Ectodermal cell (in vitro differentiated cells): Measurements from ENCODE around the gene HEXIM2. TPM values are rescaled to one million over a fixed set of nuclear protein-coding genes. Genes with fewer than 3 reads are reported as not detected.

Experiments used
- H3K27ac ChIP-seq: 2 replicates; pipeline ENCODE4 v1.7.0; 2013; ENCODE audit warnings: mild to moderate bottlenecking, low read depth, low read length; ENCODE audit not compliant: insufficient read depth, poor library complexity, severe bottlenecking
- H3K27me3 ChIP-seq: 2 replicates; pipeline ENCODE4 v1.7.0; 2013; ENCODE audit warnings: mild to moderate bottlenecking, low read length; ENCODE audit not compliant: insufficient read depth, control insufficient read depth, poor library complexity, severe bottlenecking
- H3K36me3 ChIP-seq: one replicate; pipeline ENCODE4 v1.7.0; 2013; ENCODE audit warnings: low read length; ENCODE audit not compliant: control insufficient read depth, insufficient read depth
- H3K4me1 ChIP-seq: one replicate; pipeline ENCODE4 v1.7.0; 2013; ENCODE audit warnings: low read length; ENCODE audit not compliant: control insufficient read depth, insufficient read depth
- H3K4me3 ChIP-seq: 2 replicates; pipeline ENCODE4 v1.7.0; 2013; ENCODE audit warnings: low read depth, low read length, control low read depth; ENCODE audit not compliant: insufficient read depth
- H3K9me3 ChIP-seq: 2 replicates; pipeline ENCODE4 v1.7.0; 2013; ENCODE audit warnings: mild to moderate bottlenecking, low read length, moderate library complexity; ENCODE audit not compliant: control insufficient read depth
- WGBS, 2 experiments: methylation state at CpG; one replicate each; pipeline ENCODE4 v1.1.7; 2013; ENCODE audit warnings: missing lambda C conversion rate in 2 of 2; 5-methylcytosine and 5-hydroxymethylcytosine counted together
- polyA plus RNA-seq, 4 experiments: library from polyadenylated mRNA; stranded (reverse); fragments of 50-300 nt; gene quantifications; one replicate each; pipeline ENCODE4 v1.2.3, GENCODE V29; 2013

The HEXIM2 gene, protein sequence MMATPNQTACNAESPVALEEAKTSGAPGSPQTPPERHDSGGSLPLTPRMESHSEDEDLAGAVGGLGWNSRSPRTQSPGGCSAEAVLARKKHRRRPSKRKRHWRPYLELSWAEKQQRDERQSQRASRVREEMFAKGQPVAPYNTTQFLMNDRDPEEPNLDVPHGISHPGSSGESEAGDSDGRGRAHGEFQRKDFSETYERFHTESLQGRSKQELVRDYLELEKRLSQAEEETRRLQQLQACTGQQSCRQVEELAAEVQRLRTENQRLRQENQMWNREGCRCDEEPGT
- 14.2 TPM for polyA plus RNA-seq (2013, experiment 1 of 4)
- polyA plus RNA-seq (2013, experiment 2 of 4): 14.3 TPM
- polyA plus RNA-seq (2013, experiment 3 of 4): 11.9 TPM
- 9.7 TPM for polyA plus RNA-seq (2013, experiment 4 of 4)

DNA sequence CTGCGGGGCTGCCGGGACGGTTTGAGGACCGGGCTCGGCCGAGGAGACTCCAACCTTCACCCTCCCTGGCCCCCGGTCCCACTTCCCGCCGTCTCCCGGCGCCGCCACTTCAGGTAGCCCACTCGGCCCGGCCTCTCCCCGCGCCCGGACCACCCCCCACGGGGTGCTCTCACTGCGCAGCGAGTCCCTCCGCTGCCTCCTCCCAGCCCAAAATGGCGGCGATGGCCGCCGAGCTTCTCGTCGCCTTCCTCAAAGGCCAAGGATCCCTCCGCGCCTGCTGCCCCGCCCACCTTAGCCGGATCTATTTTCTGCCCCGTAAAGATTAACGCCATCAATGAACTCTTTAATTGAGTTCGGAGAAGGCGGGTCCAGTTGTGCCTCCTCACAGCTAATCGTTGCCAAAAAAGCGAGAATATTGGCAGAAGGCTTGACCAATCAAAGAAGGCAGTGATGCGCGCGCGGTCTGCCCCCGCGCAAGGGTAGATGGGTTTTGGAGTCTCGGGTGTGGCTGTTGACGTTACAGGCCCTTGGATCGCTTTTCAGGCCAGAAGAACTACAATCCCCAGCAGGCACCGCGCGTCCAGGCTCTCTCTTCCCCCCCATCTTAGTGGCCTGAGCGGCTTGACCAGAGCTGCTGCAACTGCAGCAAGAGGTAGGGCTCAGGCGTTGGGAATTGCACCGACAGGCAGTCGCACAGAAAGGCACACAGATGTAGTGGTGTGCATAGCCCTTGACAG is at the start of gene HEXIM2:
TSS of gene HEXIM2 (plus strand) at position 588 of the 737 bp plus-strand sequence. CDS start 919 bp downstream, outside the sequence.
- Histone ChIP-seq H3K27ac (peak within 1 kb of the TSS; percentile 98), H3K4me3 (peak within 1 kb of the TSS; percentile 89), H3K27me3 (no peaks in the 10 kb centered on the region), H3K4me1 (peaks cover 9% of the 10 kb centered on the region), H3K36me3 (peaks cover 3% of the 10 kb centered on the region), H3K9me3 (no peaks in the 10 kb centered on the region)
- WGBS, 2 experiments: 0 to 1% methylated on average over 53 of the region's 53 CpGs

DNA sequence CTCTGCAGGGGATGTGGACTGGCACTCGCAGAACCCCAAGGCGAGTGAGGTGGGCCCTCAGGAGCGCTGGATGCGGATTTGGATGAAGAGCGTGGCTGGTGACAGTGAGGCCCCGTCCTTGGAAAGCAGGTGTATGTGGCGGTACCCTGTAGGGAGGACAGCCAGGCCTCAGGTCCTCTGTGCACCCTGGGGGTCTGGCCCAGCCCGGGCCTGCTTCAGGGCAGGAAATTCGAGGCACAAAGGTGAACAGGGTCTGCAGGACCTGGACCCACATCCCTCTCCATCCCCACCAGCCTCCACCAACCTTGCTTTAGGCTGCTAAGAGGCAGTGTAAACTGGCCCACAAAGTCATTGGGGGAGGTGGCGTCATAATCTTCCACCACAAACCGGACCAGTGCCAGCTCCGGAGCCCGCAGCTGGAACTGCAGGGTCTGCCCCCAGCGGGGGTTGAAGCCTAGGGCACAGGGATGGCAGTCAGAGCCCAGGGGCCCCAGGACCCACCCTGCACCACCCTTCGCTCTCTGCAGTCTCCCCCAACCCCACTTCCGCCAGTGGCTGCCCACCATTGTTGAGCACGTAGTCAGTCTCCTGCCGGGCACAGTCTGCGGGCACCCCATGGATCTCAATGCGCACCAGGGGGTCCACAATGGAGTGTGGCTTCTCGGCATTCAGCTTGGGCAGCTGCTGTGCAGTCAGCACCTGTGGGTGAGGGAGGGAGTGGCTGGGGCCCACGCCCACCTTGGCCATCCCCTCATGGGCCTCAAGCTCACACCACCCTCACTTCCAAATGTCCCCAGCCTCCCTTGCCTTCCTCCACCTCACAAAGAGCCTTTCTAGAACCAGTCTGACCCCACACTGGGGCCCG is 48.9 kb upstream of the HEXIM2 start:
- Histone ChIP-seq H3K36me3 (peaks cover 8% of the 10 kb centered on the region), H3K27me3 (no peaks in the 10 kb centered on the region), H3K4me1 (no peaks in the 10 kb centered on the region), H3K9me3 (no peaks in the 10 kb centered on the region), H3K27ac (no peak overlapping the region), H3K4me3 (no peak overlapping the region)
- whole genome bisulfite sequencing, 2 experiments: 90 to 91% methylated on average over 23 of the region's 23 CpGs

- H3K27me3 ChIP-seq: no peaks in the 10 kb centered on the region
- 90 to 93% methylated on average over 9 of the region's 9 CpGs for WGBS, 2 experiments
- no peak overlapping the region for H3K4me3 ChIP-seq
- H3K27ac ChIP-seq: no peak overlapping the region
- no peaks in the 10 kb centered on the region for H3K9me3 ChIP-seq
- H3K36me3 ChIP-seq: peaks cover 2% of the 10 kb centered on the region
- H3K4me1 ChIP-seq: no peaks in the 10 kb centered on the region
Measured at GRCh38 chr17:45113424-45113754, 48.3 kb upstream of the HEXIM2 start.

DNA sequence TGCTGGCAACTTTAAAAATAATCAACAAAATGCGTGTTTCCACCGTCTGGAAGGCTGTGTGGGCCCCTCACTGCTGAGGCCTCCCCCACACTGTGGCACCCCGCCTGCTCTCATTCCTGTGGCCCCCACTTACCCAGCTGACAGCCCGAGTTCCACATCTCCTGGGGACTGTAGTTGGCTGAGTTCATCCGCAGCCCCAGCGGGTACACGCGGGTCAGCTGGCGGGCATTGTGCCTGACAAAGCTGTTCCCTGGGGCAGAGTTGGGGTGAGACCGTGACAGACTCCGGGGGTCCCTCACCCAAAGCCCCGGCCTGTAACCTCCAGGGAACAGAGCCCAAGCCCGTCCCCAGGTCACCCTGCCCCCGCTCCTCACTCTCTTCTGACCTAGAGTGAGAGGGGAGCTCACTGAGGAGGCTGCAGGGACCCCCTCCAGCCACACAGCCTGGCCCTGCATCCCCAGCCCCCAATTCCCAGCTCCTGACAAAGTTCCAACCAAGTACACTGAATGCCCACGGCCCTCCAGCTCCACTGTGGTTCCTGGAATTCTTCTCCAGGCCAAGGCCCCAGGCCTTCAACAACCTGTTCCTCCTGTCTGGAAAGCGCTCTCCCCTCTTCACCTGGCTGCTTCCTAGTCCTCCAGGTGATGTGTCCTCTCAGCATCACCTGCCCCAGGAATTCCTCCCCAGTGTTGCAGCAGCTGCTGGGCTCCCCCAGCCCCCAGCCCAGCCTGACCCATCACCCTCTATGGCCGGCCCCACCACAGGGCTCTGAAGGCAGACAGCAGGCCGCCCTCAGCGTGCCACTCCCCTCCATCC is 47.4 kb upstream of the HEXIM2 start:
- Histone ChIP-seq H3K36me3 (no peaks in the 10 kb centered on the region), H3K27me3 (no peaks in the 10 kb centered on the region), H3K4me3 (no peak overlapping the region), H3K9me3 (no peaks in the 10 kb centered on the region), H3K27ac (no peak overlapping the region), H3K4me1 (no peaks in the 10 kb centered on the region)
- 89% methylated on average over 19 of the region's 19 CpGs for WGBS, 2 experiments

GRCh38 chr17:45115015-45115625 is 46.6 kb upstream of the HEXIM2 start:
- Histone ChIP-seq H3K4me1 (no peaks in the 10 kb centered on the region), H3K9me3 (no peaks in the 10 kb centered on the region), H3K36me3 (no peaks in the 10 kb centered on the region), H3K27ac (no peak overlapping the region), H3K27me3 (no peaks in the 10 kb centered on the region), H3K4me3 (no peak overlapping the region)
- 88 to 90% methylated on average over 26 of the region's 26 CpGs for WGBS, 2 experiments

DNA sequence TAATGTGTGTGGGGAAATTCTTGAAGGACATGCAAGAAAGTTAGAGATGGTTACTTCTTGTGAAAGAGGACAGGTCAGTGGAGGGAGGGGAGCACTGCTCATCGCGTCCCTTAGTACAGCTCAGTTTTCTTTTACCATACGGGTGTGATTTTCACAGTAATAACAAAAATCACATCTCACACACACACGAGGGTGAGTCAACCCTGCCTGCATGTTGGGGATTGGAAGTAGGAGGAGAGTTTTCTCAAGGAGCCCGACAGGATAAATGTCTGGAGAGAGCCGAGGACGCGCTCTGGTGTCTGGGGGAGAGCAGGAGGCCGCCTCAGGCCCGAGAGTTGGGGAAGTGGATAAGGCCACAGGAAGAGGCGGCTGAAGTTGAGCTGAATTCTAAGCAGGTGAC is 45.8 kb upstream of the HEXIM2 start:
- 91 to 94% methylated on average over 10 to 11 of the region's 11 CpGs for WGBS, 2 experiments
- no peaks in the 10 kb centered on the region for H3K9me3 ChIP-seq
- H3K27ac ChIP-seq: no peak overlapping the region
- H3K27me3 ChIP-seq: no peaks in the 10 kb centered on the region
- H3K36me3 ChIP-seq: no peaks in the 10 kb centered on the region
- H3K4me3 ChIP-seq: no peak overlapping the region
- no peaks in the 10 kb centered on the region for H3K4me1 ChIP-seq

DNA sequence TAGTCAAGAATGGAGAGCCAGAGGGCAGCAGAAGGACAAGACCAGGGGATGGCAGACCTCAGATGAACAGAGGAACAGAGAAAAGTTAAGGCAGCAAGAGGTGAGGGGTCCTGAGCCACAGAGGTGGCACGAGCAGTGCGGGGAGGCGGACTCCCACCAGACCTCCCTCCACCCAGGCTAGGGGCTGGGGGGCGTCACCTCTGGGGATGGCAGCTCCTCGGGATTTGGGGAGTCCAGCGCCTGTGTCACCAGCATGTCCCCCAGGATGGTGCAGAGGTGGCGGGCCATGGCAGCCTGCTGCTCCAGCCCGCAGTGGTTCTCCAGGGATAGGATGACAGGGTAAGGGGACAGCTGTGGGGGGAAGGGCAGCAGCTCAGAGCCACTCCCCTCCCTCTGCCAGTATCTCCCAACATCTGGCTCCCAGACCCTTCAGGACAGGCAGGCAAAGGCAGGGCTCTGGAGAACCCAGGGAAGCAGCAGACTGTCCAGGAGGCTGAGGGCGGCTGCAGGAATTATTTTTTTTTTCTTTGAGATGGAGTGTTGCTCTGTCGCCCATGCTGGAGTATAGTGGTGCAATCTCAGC is 45.1 kb upstream of the HEXIM2 start:
- Histone ChIP-seq H3K27me3 (no peaks in the 10 kb centered on the region), H3K27ac (no peak overlapping the region), H3K4me1 (no peaks in the 10 kb centered on the region), H3K36me3 (no peaks in the 10 kb centered on the region), H3K9me3 (no peaks in the 10 kb centered on the region), H3K4me3 (no peak overlapping the region)
- WGBS, 2 experiments: 82 to 87% methylated on average over 10 of the region's 10 CpGs

GRCh38 chr17:45117334-45117733 is 44.3 kb upstream of the HEXIM2 start:
- Histone ChIP-seq H3K4me1 (no peaks in the 10 kb centered on the region), H3K36me3 (no peaks in the 10 kb centered on the region), H3K27ac (no peak overlapping the region), H3K4me3 (no peak overlapping the region), H3K9me3 (no peaks in the 10 kb centered on the region), H3K27me3 (no peaks in the 10 kb centered on the region)
- 94 to 95% methylated on average over 4 of the region's 4 CpGs for WGBS, 2 experiments
